HG03432 (cell line): Measurements from ENCODE around the gene BOLA1.
"Not testable (repeated sequence)": the region's sequence is repeated elsewhere in the genome, so short reads cannot be mapped to it uniquely, and the experiment has no call there.

Source experiments
- ATAC-seq: cut with Tn5 transposase; IDR thresholded peaks from one replicate; pipeline ENCODE4 v1.9.1; 2021; ENCODE audit warnings: mild to moderate bottlenecking, moderate library complexity; ENCODE audit not compliant: unreplicated experiment

The BOLA1 gene

GRCh38 chr1:149899460-149900284 is at the start of gene BOLA1:
TSS of gene BOLA1 (plus strand) at chr1:149899568. CDS start at chr1:149900060, 492 bp downstream.
- peak; percentile 97 for ATAC-seq

- ATAC-seq, result no peak
Measured at GRCh38 chr1:149849947-149850360, 49.4 kb upstream of the BOLA1 start.

GRCh38 chr1:149850732-149851345 is 48.5 kb upstream of the BOLA1 start:
- ATAC-seq, result peak; percentile 56

- ATAC-seq, result peak; percentile 43
Measured at GRCh38 chr1:149851585-149852213, 47.7 kb upstream of the BOLA1 start.

- peak; percentile 27 for ATAC-seq
Measured at GRCh38 chr1:149852263-149852662, 47.1 kb upstream of the BOLA1 start.

- ATAC-seq, result peak; percentile 3
Measured at GRCh38 chr1:149860271-149860670, 39.1 kb upstream of the BOLA1 start.

- peak; percentile 73 for ATAC-seq
Measured at GRCh38 chr1:149860684-149861496, 38.5 kb upstream of the BOLA1 start.

- peak; percentile 19 for ATAC-seq
Measured at GRCh38 chr1:149861497-149862054, 37.8 kb upstream of the BOLA1 start.

- ATAC-seq, result not testable (repeated sequence)
Measured at GRCh38 chr1:149866887-149867286, 32.5 kb upstream of the BOLA1 start.

GRCh38 chr1:149873060-149873459 is 26.3 kb upstream of the BOLA1 start:
- ATAC-seq, result not testable (repeated sequence)

- no peak for ATAC-seq
Measured at GRCh38 chr1:149877211-149877946, 22.0 kb upstream of the BOLA1 start.

- no peak for ATAC-seq
Measured at GRCh38 chr1:149879556-149879955, 19.8 kb upstream of the BOLA1 start.

GRCh38 chr1:149881876-149882275 is 17.5 kb upstream of the BOLA1 start:
- no peak for ATAC-seq

- ATAC-seq, result no peak
Measured at GRCh38 chr1:149883598-149884247, 15.6 kb upstream of the BOLA1 start.

GRCh38 chr1:149884433-149885338 is 14.7 kb upstream of the BOLA1 start:
- no peak for ATAC-seq

- peak; percentile 8 for ATAC-seq
Measured at GRCh38 chr1:149885339-149886120, 13.8 kb upstream of the BOLA1 start.

GRCh38 chr1:149886121-149886395 is 13.3 kb upstream of the BOLA1 start:
- ATAC-seq, result not testable (repeated sequence)
